ENCODE results near the gene IFT122.

IFT122 gene

GRCh38 chr3:129556358-129556695, 116.3 kb downstream of the IFT122 start:
- DNase-seq, result no peak

GRCh38 chr3:129556890-129557547, 117.0 kb downstream of the IFT122 start:
- no peak for DNase-seq

GRCh38 chr3:129557548-129557894, 117.5 kb downstream of the IFT122 start:
- DNase-seq, result peak in 1 of 51 donors; percentile 31

GRCh38 chr3:129558081-129558771, 118.2 kb downstream of the IFT122 start:
- DNase-seq, result no peak

GRCh38 chr3:129558772-129559564, 118.9 kb downstream of the IFT122 start:
- DNase-seq, result peak in 1 of 51 donors; percentile 14

GRCh38 chr3:129559565-129560079, 119.6 kb downstream of the IFT122 start:
- DNase-seq, result no peak

GRCh38 chr3:129560269-129560787, 120.3 kb downstream of the IFT122 start:
- DNase-seq, result peak in 1 of 51 donors; percentile 18

- DNase-seq, result peak in 34 of 51 donors; percentile 7 to 78 (median 48)
Measured at GRCh38 chr3:129560911-129561594, 121.0 kb downstream of the IFT122 start.

GRCh38 chr3:129561619-129562248, 121.7 kb downstream of the IFT122 start:
- no peak for DNase-seq

GRCh38 chr3:129562803-129563202, 122.8 kb downstream of the IFT122 start:
- no peak for DNase-seq

GRCh38 chr3:129563332-129563731, 123.3 kb downstream of the IFT122 start:
- DNase-seq, result no peak

- no peak for DNase-seq
Measured at GRCh38 chr3:129563850-129564535, 124.0 kb downstream of the IFT122 start.

GRCh38 chr3:129564981-129565644, 125.1 kb downstream of the IFT122 start:
- no peak for DNase-seq

GRCh38 chr3:129565902-129566301, 125.9 kb downstream of the IFT122 start:
- no peak for DNase-seq

- DNase-seq, result no peak
Measured at GRCh38 chr3:129567176-129567705, 127.2 kb downstream of the IFT122 start.

- DNase-seq, result no peak
Measured at GRCh38 chr3:129567939-129568338, 127.9 kb downstream of the IFT122 start.

GRCh38 chr3:129569856-129570255, 129.8 kb downstream of the IFT122 start:
- DNase-seq, result no peak
